CD14-positive monocyte (primary cell): Measurements from ENCODE around the gene FERMT2. TPM values are rescaled to one million over a fixed set of nuclear protein-coding genes. Genes with fewer than 3 reads are reported as not detected.

Source experiments
- DNase-seq, 3 donors: peaks; one replicate each; pipeline ENCODE4 v3.0.0-alpha.2; 2011 to 2022
- H2AFZ ChIP-seq: 2 replicates; pipeline ENCODE4 v1.6.0; 2012; ENCODE audit warnings: mild to moderate bottlenecking, low read depth, low read length, inconsistent platforms; ENCODE audit not compliant: insufficient read depth, poor library complexity, severe bottlenecking
- H3K27ac ChIP-seq, 2 donors: 1 replicate in 1 of 2; 2 replicates in 1 of 2; pipeline ENCODE4 v1.5.1; 2012 to 2013; ENCODE audit warnings: low read length in 2 of 2, control low read depth in 1 of 2, inconsistent platforms in 1 of 2, low read depth in 1 of 2, mild to moderate bottlenecking in 1 of 2
- H3K27me3 ChIP-seq, 2 donors: one replicate each; pipeline versions ENCODE4 v1.6.0 to v1.6.1; 2011 to 2013; ENCODE audit warnings: low read length in 2 of 2; ENCODE audit not compliant: control insufficient read depth in 2 of 2, insufficient read depth in 2 of 2
- H3K36me3 ChIP-seq, 2 donors: replicated peaks in 1 of 2; 1 replicate in 1 of 2; 2 replicates in 1 of 2; pipeline versions ENCODE4 v1.5.1 to v1.6.1; 2012 to 2013; ENCODE audit warnings: low read length in 2 of 2, control low read depth in 1 of 2, inconsistent platforms in 1 of 2, mild to moderate bottlenecking in 1 of 2; ENCODE audit not compliant: insufficient read depth in 2 of 2, control insufficient read depth in 1 of 2
- H3K4me1 ChIP-seq, 2 donors: 1 replicate in 1 of 2; 2 replicates in 1 of 2; pipeline versions ENCODE4 v1.5.1 to v1.6.1; 2012 to 2013; ENCODE audit warnings: low read length in 2 of 2, control low read depth in 1 of 2, inconsistent platforms in 1 of 2, mild to moderate bottlenecking in 1 of 2, moderate library complexity in 1 of 2; ENCODE audit not compliant: insufficient read depth in 2 of 2, control insufficient read depth in 1 of 2
- H3K4me2 ChIP-seq: replicated peaks from 2 replicates; pipeline ENCODE3; 2012; ENCODE audit warnings: low read length, moderate library complexity, mild to moderate bottlenecking; ENCODE audit not compliant: poor library complexity, severe bottlenecking; ENCODE audit errors: extremely low read depth
- H3K4me3 ChIP-seq, 3 experiments: fragments of 200-600 bp in 1 of 3; sonication (generic) in 1 of 3; replicated peaks in 1 of 3; 1 replicate in 2 of 3; 2 replicates in 1 of 3; pipeline ENCODE4 v1.5.1; 2011 to 2013; ENCODE audit warnings: low read length in 3 of 3, mild to moderate bottlenecking in 3 of 3, control low read depth in 2 of 3, low read depth in 2 of 3, inconsistent platforms in 1 of 3, moderate library complexity in 1 of 3
- H3K79me2 ChIP-seq: 2 replicates; pipeline ENCODE4 v1.6.0; 2012; ENCODE audit warnings: mild to moderate bottlenecking, control low read depth, inconsistent platforms, low read length, moderate library complexity; ENCODE audit not compliant: insufficient read depth
- H3K9ac ChIP-seq: 2 replicates; pipeline ENCODE4 v1.6.0; 2017; ENCODE audit warnings: low read length, mild to moderate bottlenecking; ENCODE audit not compliant: insufficient read depth, poor library complexity, severe bottlenecking
- H3K9me3 ChIP-seq, 2 donors: replicated peaks in 1 of 2; 1 replicate in 1 of 2; 2 replicates in 1 of 2; pipeline versions ENCODE4 v1.5.1 to v1.6.1; 2012 to 2013; ENCODE audit warnings: low read length in 2 of 2, control low read depth in 1 of 2; ENCODE audit not compliant: control insufficient read depth in 1 of 2, insufficient read depth in 1 of 2
- H4K20me1 ChIP-seq: 2 replicates; pipeline ENCODE4 v1.6.0; 2012; ENCODE audit warnings: mild to moderate bottlenecking, low read length, control low read depth, moderate library complexity; ENCODE audit not compliant: insufficient read depth
- H3K27ac Mint-ChIP-seq, 7 donors: one replicate each; pipeline ENCODE4 v1.8.0; 2020; ENCODE audit warnings: mild to moderate bottlenecking in 7 of 7, mixed read lengths in 7 of 7, moderate library complexity in 6 of 7, inconsistent platforms in 2 of 7
- H3K27me3 Mint-ChIP-seq, 3 donors: one replicate each; pipeline ENCODE4 v1.8.0; 2021 to 2022; ENCODE audit warnings: low read depth in 3 of 3, mild to moderate bottlenecking in 3 of 3, mixed read lengths in 3 of 3, moderate library complexity in 3 of 3, inconsistent platforms in 1 of 3
- H3K36me3 Mint-ChIP-seq, 2 donors: one replicate each; pipeline ENCODE4 v1.8.0; 2020; ENCODE audit warnings: mixed read lengths in 2 of 2, inconsistent platforms in 1 of 2, mild to moderate bottlenecking in 1 of 2
- H3K4me1 Mint-ChIP-seq: one replicate; pipeline ENCODE4 v1.8.0; 2020; ENCODE audit warnings: mild to moderate bottlenecking, mixed read lengths
- H3K4me3 Mint-ChIP-seq, 2 donors: one replicate each; pipeline ENCODE4 v1.8.0; 2020; ENCODE audit warnings: mild to moderate bottlenecking in 2 of 2, mixed read lengths in 2 of 2, moderate library complexity in 1 of 2
- H3K9me3 Mint-ChIP-seq, 7 donors: one replicate each; pipeline ENCODE4 v1.8.0; 2020 to 2022; ENCODE audit warnings: mixed read lengths in 7 of 7, mild to moderate bottlenecking in 6 of 7, moderate library complexity in 6 of 7, inconsistent platforms in 2 of 7
- WGBS: methylation state at CpG from one replicate; pipeline ENCODE4 v1.1.5; 2013; ENCODE audit warnings: missing lambda C conversion rate; ENCODE audit not compliant: insufficient coverage; 5-methylcytosine and 5-hydroxymethylcytosine counted together
- intact Hi-C, 2 donors: fragments of 100-400 bp; cut with micrococcal nuclease; formaldehyde crosslinking; loops; one replicate each; pipeline versions ENCODE4 v1.15.0 to v1.15.1; 2023
- polyA plus RNA-seq, 3 donors: library from polyadenylated mRNA; depleted of rRNA in 1 of 3; unstranded in 2 of 3; stranded (reverse) in 1 of 3; fragments of 300-500 nt in 2 of 3; fragments of >200 nt in 1 of 3; fragmentation: Illumina TruSeq in 2 of 3; gene quantifications; 1 replicate in 2 of 3; 2 replicates in 1 of 3; pipeline ENCODE4 v1.2.3, GENCODE V29; 2012 to 2021
- TF ChIP-seq, protein P1 (sequence below): fragments of 200-600 bp; IDR thresholded peaks from one replicate; pipeline ENCODE4 v1.8.0; 2022; ENCODE audit warnings: antibody characterized with exemption, mild to moderate bottlenecking

Gene FERMT2
- polyA plus RNA-seq, 3 donors = not detected

DNA sequence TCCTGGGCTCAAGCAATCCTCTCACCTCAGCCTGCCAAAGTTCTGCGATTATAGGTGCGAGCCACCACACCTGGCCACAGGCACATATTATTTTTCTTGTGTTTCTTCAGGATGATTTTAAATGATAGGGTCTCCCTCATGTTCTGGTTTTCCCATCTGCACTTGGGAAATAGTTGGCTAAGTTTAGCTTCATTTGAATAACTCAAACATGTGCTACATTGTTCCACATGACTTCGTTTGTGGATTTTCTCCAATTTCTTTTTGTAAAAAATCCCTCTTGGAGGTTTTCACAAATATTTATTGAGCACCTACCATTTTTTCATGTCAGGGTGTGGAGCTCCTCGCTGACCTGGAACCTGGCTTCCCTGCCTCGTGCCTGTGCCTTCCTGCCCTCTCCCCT, 104.3 kb downstream of the FERMT2 start:
- Histone ChIP-seq H3K9ac (no peak overlapping the region), H3K9me3 (no peaks in the 10 kb centered on the region), H3K79me2 (no peaks in the 10 kb centered on the region), H3K36me3 (no peaks in the 10 kb centered on the region), H3K4me2 (no peak overlapping the region), H3K4me1 (no peaks in the 10 kb centered on the region), H3K27ac (no peak overlapping the region), H3K4me3 (no peak overlapping the region), H2AFZ (no peak overlapping the region), H4K20me1 (no peaks in the 10 kb centered on the region), H3K27me3 (no peaks in the 10 kb centered on the region)
- H3K36me3 Mint-ChIP-seq = no peaks in the 10 kb centered on the region
- H3K27ac Mint-ChIP-seq = no peak overlapping the region
- 67% methylated on average over 3 of the region's 5 CpGs for WGBS
- no peaks in the 10 kb centered on the region for H3K27me3 Mint-ChIP-seq
- no peak for DNase-seq
- peaks cover 7% of the 10 kb centered on the region for H3K4me1 Mint-ChIP-seq
- TF ChIP-seq, protein P1, sequence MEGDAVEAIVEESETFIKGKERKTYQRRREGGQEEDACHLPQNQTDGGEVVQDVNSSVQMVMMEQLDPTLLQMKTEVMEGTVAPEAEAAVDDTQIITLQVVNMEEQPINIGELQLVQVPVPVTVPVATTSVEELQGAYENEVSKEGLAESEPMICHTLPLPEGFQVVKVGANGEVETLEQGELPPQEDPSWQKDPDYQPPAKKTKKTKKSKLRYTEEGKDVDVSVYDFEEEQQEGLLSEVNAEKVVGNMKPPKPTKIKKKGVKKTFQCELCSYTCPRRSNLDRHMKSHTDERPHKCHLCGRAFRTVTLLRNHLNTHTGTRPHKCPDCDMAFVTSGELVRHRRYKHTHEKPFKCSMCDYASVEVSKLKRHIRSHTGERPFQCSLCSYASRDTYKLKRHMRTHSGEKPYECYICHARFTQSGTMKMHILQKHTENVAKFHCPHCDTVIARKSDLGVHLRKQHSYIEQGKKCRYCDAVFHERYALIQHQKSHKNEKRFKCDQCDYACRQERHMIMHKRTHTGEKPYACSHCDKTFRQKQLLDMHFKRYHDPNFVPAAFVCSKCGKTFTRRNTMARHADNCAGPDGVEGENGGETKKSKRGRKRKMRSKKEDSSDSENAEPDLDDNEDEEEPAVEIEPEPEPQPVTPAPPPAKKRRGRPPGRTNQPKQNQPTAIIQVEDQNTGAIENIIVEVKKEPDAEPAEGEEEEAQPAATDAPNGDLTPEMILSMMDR = no peak
- H3K9me3 Mint-ChIP-seq = peaks cover 0 to 6% (median 0%) of the 10 kb centered on the region in 7 donors
- intact Hi-C loops = no loop called here
- H3K4me3 Mint-ChIP-seq = no peak overlapping the region

DNA sequence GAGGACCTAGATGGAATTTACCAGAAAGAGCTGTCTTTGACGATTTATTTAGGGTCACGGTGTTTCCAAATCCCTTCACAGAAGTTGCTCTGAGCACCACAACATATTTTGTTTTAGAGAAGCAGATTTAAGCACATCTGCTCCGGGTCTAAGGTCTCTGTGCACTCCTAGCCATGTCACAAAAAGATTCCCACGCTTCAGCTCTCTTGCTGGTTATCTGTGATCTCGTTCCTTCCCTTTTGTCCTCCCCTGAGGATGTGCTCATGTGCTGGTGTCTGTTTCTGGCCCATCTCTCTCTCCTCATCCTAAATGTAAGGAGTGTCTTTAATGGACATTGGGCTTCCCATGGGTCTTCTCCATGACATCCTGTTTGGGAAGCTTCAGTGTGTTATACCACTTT, 105.8 kb downstream of the FERMT2 start:
- Histone ChIP-seq H3K36me3 (no peaks in the 10 kb centered on the region), H3K4me3 (no peak overlapping the region), H3K4me1 (no peaks in the 10 kb centered on the region), H3K27me3 (no peaks in the 10 kb centered on the region), H3K9ac (no peak overlapping the region), H3K4me2 (no peak overlapping the region), H3K79me2 (no peaks in the 10 kb centered on the region), H4K20me1 (no peaks in the 10 kb centered on the region), H3K27ac (no peak overlapping the region), H3K9me3 (no peaks in the 10 kb centered on the region), H2AFZ (peak overlapping the region; percentile 11)
- H3K9me3 Mint-ChIP-seq = peaks cover 0 to 5% (median 0%) of the 10 kb centered on the region in 7 donors
- peak overlapping the region in 2 of 7 donors; percentile 5 to 24 for H3K27ac Mint-ChIP-seq
- 100% methylated on average over 2 of the region's 5 CpGs for WGBS
- H3K27me3 Mint-ChIP-seq = no peaks in the 10 kb centered on the region
- H3K36me3 Mint-ChIP-seq = no peaks in the 10 kb centered on the region
- H3K4me1 Mint-ChIP-seq = peaks cover 7% of the 10 kb centered on the region
- no peak overlapping the region for H3K4me3 Mint-ChIP-seq
- TF ChIP-seq, protein P1 = no peak
- intact Hi-C loops = no loop called here
- no peak for DNase-seq
